OCI-LY3 (cell line): ENCODE results near the gene RAB9B.

Experiments used
- EZH2phosphoT487 ChIP-seq: fragments of 200-600 bp; shearing (Covaris generic); IDR thresholded peaks from 2 replicates; pipeline ENCODE4 v1.6.1; 2018; ENCODE audit warnings: antibody characterized with exemption, mixed run types, low read depth
- TF ChIP-seq, protein P1 (sequence below): fragments of 200-600, 300-600 bp; sonication (generic); IDR thresholded peaks from 2 replicates; pipeline ENCODE4 v1.5.1; 2014; ENCODE audit warnings: antibody characterized with exemption, low read length, low read depth

DNA sequence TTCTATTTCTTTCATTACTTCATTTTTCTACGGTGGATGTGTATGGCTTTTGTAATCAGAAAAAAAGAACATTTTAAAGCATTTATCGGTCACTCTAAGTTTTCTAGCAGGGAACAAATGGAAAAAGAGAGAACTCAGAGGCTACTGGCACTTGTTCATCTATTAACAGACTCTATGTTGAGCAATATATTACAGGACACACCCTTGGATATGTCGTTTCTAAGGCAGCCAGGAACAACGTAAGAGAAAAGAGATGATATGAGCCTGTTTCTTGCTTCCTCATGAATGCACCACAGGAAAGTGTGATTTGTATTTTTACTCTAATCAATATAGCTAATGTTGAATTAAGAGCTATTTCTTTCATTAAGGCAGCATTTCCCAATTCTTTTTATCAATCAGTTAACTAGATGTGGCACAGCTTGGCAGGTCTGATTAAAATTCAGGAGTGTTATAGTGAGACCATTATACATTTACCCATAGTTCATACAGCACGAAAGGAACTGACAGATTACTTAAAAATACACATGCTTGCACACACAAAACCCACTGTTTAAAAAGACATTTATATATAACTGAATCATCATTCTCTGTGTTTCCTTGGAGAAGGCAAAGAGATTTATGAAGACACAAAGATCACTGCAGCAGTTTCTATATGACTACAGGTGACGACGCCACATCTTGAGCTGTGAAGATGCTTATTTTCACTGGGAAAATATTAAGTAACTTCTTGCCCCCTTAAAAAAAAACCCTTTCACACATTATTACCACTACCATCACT lies 13.0 kb downstream of the RAB9B start:
- no peak for TF ChIP-seq EZH2phosphoT487
- TF ChIP-seq, protein P1, sequence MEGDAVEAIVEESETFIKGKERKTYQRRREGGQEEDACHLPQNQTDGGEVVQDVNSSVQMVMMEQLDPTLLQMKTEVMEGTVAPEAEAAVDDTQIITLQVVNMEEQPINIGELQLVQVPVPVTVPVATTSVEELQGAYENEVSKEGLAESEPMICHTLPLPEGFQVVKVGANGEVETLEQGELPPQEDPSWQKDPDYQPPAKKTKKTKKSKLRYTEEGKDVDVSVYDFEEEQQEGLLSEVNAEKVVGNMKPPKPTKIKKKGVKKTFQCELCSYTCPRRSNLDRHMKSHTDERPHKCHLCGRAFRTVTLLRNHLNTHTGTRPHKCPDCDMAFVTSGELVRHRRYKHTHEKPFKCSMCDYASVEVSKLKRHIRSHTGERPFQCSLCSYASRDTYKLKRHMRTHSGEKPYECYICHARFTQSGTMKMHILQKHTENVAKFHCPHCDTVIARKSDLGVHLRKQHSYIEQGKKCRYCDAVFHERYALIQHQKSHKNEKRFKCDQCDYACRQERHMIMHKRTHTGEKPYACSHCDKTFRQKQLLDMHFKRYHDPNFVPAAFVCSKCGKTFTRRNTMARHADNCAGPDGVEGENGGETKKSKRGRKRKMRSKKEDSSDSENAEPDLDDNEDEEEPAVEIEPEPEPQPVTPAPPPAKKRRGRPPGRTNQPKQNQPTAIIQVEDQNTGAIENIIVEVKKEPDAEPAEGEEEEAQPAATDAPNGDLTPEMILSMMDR: no peak
